Activated CD8-positive, alpha-beta memory T cell treated with anti-CD3 and anti-CD28 coated beads, Interleukin-2, amount 10 ng/mL, durations not matched to agents 7 days and 5 days (primary cell): Measurements from ENCODE around the gene AUTS2. TPM values are rescaled to one million over a fixed set of nuclear protein-coding genes. Genes with fewer than 3 reads are reported as not detected.

ENCODE experiments used
- ATAC-seq: fragments of 150-1000 bp; cut with Tn5 transposase; one replicate; pipeline ENCODE4 v1.10.0; 2021; ENCODE audit warnings: moderate library complexity
- CTCF ChIA-PET: fragments of 350-600 bp; sonication (Branson Sonifier 250); formaldehyde crosslinking; loops from one replicate; lab custom pipeline; 2021; ENCODE audit warnings: antibody characterized with exemption; lab: Charles Lee
- DNase-seq: peaks from one replicate; pipeline ENCODE4 v3.0.0-alpha.2; 2020
- H3K27ac Mint-ChIP-seq: one replicate; pipeline ENCODE4 v1.8.0; 2021; ENCODE audit warnings: mild to moderate bottlenecking, mixed read lengths
- H3K27me3 Mint-ChIP-seq: one replicate; pipeline ENCODE4 v1.8.0; 2021; ENCODE audit warnings: mixed read lengths
- H3K36me3 Mint-ChIP-seq: one replicate; pipeline ENCODE4 v1.8.0; 2021; ENCODE audit warnings: mild to moderate bottlenecking, mixed read lengths
- H3K4me1 Mint-ChIP-seq: one replicate; pipeline ENCODE4 v1.8.0; 2021; ENCODE audit warnings: mixed read lengths
- H3K4me3 Mint-ChIP-seq: one replicate; pipeline ENCODE4 v1.8.0; 2021; ENCODE audit warnings: mild to moderate bottlenecking, moderate library complexity, mixed read lengths
- H3K9me3 Mint-ChIP-seq: one replicate; pipeline ENCODE4 v1.8.0; 2022; ENCODE audit warnings: low read depth, mixed read lengths
- total RNA-seq, 2 experiments: library from RNA; stranded (reverse); gene quantifications; one replicate each; pipeline ENCODE4 v1.2.3, GENCODE V29; 2021

The AUTS2 gene
- total RNA-seq, 2 experiments from 2014 or later, result 9.5 to 24.4 TPM

GRCh38 chr7:69823151-69823744 lies 225.0 kb downstream of the AUTS2 start:
- DNase-seq (no peak), ATAC-seq (no peak)
- H3K9me3 Mint-ChIP-seq, result peaks cover 2% of the 10 kb centered on the region
- peaks cover 18% of the 10 kb centered on the region for H3K27me3 Mint-ChIP-seq
- H3K4me3 Mint-ChIP-seq, result no peak overlapping the region
- CTCF ChIA-PET, result no interaction called here
- H3K27ac Mint-ChIP-seq, result no peak overlapping the region
- peaks cover 5% of the 10 kb centered on the region for H3K4me1 Mint-ChIP-seq
- H3K36me3 Mint-ChIP-seq, result no peaks in the 10 kb centered on the region

DNA sequence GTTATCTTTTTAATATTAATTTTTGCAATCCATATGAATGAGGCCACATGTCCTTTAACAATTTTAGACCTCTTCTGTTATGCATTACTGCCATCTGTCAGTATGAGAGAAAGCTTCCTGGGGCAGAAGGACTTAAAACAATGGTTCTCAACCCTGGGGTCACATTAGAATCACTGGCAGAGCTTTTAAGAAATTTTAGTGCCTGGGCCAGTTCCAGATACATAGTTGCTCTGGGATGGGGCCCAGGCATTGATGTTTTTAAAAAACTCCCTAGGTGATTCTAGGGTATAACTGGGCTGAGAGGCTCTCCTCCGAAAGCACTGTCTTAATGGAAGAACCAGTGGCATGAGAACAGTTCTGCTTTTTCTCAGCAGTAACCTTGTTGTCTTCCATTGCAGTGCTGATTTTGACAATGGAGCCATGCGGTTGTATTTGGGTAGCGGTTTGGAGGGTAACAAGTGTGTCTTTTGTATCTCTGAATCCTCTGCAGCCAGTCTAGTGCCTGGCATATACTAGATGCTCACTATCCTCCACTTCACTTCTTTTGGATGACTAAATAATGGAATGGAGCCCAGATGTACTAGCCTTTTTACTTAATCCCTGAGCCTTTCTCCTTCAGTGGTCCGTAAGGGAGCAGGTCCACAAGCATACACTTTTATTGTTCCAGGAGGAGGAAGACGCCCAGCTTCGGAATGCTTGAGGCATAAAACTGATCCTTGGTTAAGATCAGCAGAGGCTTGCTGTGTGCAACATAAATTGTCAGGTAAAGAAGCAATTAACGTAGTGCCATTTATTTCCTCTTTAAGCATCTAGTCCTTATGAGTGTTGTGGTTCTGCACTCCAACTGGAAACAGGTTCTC lies 227.1 kb downstream of the AUTS2 start:
- no peak overlapping the region for H3K4me3 Mint-ChIP-seq
- H3K9me3 Mint-ChIP-seq, result peaks cover 2% of the 10 kb centered on the region
- CTCF ChIA-PET, result interaction anchor here (1.1 kb wide), 1 partner anchor 9 kb away, joined by 3 read pairs; no protein-coding TSS in a partner anchor
- H3K4me1 Mint-ChIP-seq, result peaks cover 5% of the 10 kb centered on the region
- no peak overlapping the region for H3K27ac Mint-ChIP-seq
- no peaks in the 10 kb centered on the region for H3K36me3 Mint-ChIP-seq
- ATAC-seq, result no peak
- peaks cover 23% of the 10 kb centered on the region for H3K27me3 Mint-ChIP-seq
- DNase-seq, result no peak

DNA sequence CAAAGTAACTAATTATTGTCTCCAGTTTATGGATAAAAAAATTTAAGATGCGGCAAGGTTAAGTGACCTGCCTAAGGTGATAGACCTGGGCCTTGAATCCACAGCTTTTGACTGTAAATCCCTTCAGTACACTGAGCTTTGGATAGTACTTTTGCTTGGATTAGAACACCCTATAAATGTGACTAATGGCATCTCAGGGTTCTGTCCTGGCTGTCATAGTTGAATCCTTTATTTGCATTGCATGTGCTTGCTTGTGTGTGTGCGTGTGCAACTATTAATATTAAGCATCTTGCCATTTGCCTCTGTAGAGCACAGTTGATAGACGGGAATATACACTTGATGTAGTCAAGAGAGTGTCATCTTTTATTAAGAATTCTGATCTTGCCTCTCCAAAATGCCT lies 228.0 kb downstream of the AUTS2 start:
- Mint-ChIP-seq H3K9me3 (no peaks in the 10 kb centered on the region), H3K27ac (no peak overlapping the region), H3K27me3 (peaks cover 23% of the 10 kb centered on the region), H3K36me3 (no peaks in the 10 kb centered on the region), H3K4me1 (peaks cover 5% of the 10 kb centered on the region), H3K4me3 (no peak overlapping the region)
- DNase-seq, result no peak
- CTCF ChIA-PET, result no interaction called here
- ATAC-seq, result no peak

- Mint-ChIP-seq H3K27me3 (peaks cover 23% of the 10 kb centered on the region), H3K9me3 (no peaks in the 10 kb centered on the region), H3K4me1 (peaks cover 5% of the 10 kb centered on the region), H3K4me3 (no peak overlapping the region), H3K27ac (no peak overlapping the region), H3K36me3 (no peaks in the 10 kb centered on the region)
- ATAC-seq (no peak), DNase-seq (no peak)
- CTCF ChIA-PET, result no interaction called here
Measured at GRCh38 chr7:69827140-69827539, 228.9 kb downstream of the AUTS2 start.

DNA sequence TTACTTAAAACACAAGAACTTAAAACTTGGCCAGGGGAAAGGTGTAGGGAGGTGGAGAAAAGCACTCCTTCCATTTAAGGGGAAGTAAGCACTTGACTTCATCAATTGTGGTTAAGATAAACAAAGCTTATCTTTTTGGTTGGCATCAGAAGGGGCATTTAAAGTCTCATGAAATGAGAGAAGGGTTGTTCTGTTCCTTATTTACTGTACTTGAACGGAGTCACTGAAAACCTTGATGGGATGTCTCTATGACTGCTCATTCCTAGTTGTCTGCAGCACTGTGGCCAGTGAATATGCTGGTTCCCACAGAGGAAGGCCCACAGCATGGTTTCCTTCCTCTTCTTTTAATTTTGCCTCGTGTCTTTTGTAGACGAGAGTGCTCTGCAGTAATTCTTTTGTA lies 229.3 kb downstream of the AUTS2 start:
- Mint-ChIP-seq H3K4me1 (peaks cover 5% of the 10 kb centered on the region), H3K9me3 (no peaks in the 10 kb centered on the region), H3K27ac (no peak overlapping the region), H3K27me3 (peaks cover 23% of the 10 kb centered on the region), H3K36me3 (no peaks in the 10 kb centered on the region), H3K4me3 (no peak overlapping the region)
- CTCF ChIA-PET, result no interaction called here
- ATAC-seq, result no peak
- no peak for DNase-seq

- CTCF ChIA-PET, result no interaction called here
- peaks cover 14% of the 10 kb centered on the region for H3K27me3 Mint-ChIP-seq
- H3K9me3 Mint-ChIP-seq, result no peaks in the 10 kb centered on the region
- ATAC-seq, result no peak
- no peak overlapping the region for H3K4me3 Mint-ChIP-seq
- H3K4me1 Mint-ChIP-seq, result no peaks in the 10 kb centered on the region
- H3K36me3 Mint-ChIP-seq, result no peaks in the 10 kb centered on the region
- DNase-seq, result no peak
- no peak overlapping the region for H3K27ac Mint-ChIP-seq
Measured at GRCh38 chr7:69832356-69832755, 234.1 kb downstream of the AUTS2 start.

GRCh38 chr7:69833964-69834363 lies 235.7 kb downstream of the AUTS2 start:
- Mint-ChIP-seq H3K27me3 (peaks cover 5% of the 10 kb centered on the region), H3K9me3 (no peaks in the 10 kb centered on the region), H3K36me3 (no peaks in the 10 kb centered on the region), H3K27ac (no peak overlapping the region), H3K4me3 (no peak overlapping the region), H3K4me1 (no peaks in the 10 kb centered on the region)
- ATAC-seq (no peak), DNase-seq (no peak)
- CTCF ChIA-PET, result no interaction called here

- ATAC-seq (no peak), DNase-seq (no peak)
- H3K9me3 Mint-ChIP-seq, result no peaks in the 10 kb centered on the region
- no peaks in the 10 kb centered on the region for H3K36me3 Mint-ChIP-seq
- H3K27ac Mint-ChIP-seq, result no peak overlapping the region
- CTCF ChIA-PET, result no interaction called here
- H3K4me3 Mint-ChIP-seq, result no peak overlapping the region
- H3K27me3 Mint-ChIP-seq, result peaks cover 6% of the 10 kb centered on the region
- no peaks in the 10 kb centered on the region for H3K4me1 Mint-ChIP-seq
Measured at GRCh38 chr7:69836702-69837101, 238.4 kb downstream of the AUTS2 start.

DNA sequence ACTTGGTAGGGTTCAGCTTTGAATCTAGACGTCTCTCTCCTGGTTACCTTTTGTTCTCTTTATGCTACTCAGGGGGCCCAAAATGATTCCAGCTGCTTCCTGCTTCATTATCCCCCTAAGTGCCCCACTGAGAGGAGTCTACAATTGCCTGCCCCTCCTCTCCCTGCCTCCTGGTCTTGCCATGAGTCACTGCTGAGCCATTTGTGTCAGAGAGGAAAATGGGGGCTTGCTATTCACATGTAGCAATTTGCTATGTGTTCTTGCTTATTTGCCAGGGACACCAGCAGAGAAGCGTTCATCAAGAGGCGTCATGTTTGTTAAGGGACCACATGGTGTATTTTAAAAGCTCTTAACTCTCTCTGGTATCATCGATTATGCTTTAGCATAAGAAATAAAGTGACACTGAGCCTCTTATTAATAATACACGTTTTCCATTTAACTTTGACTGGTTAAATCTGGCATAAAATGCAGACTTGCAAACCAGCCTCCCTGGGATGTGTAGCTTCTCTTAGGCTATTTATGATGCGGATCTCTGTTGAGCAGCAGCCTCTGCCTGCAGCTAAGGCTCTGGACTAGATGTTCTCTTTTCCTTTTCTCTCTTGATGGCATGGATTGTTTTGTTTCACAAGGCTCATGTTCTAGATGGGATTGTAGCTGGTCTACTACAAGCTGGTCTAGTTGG lies 239.3 kb downstream of the AUTS2 start:
- H3K27me3 Mint-ChIP-seq, result peaks cover 6% of the 10 kb centered on the region
- ATAC-seq, result no peak
- no peak for DNase-seq

DNA sequence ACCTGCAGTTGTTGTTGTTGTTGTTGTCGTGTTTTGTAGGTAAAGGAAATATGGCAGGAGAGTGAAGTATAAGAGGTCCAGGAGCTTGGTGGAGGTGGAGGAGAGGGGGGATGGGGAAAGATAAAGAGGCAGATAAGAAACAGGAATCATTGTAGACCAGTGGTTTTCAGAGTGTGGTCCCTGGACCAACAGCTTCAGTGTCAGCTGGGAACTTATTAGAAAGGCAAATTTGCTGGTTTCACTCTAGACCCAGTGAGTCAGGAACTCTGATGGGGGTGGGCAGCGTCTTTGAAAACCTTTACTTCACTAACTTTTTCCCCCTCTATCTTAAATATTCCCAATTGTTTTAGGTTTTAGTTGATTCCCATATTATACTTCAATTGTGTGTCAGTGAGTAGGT lies 241.5 kb downstream of the AUTS2 start:
- Mint-ChIP-seq H3K36me3 (no peaks in the 10 kb centered on the region), H3K27ac (no peak overlapping the region), H3K9me3 (no peaks in the 10 kb centered on the region), H3K27me3 (peaks cover 6% of the 10 kb centered on the region), H3K4me3 (no peak overlapping the region), H3K4me1 (no peaks in the 10 kb centered on the region)
- no peak for DNase-seq
- no peak for ATAC-seq
- CTCF ChIA-PET, result no interaction called here

More for the DNA sequence above, 239.3 kb downstream of the AUTS2 start:
- Mint-ChIP-seq H3K36me3 (no peaks in the 10 kb centered on the region), H3K4me1 (no peaks in the 10 kb centered on the region), H3K4me3 (no peak overlapping the region), H3K27ac (no peak overlapping the region), H3K9me3 (no peaks in the 10 kb centered on the region)
- CTCF ChIA-PET, result no interaction called here

DNA sequence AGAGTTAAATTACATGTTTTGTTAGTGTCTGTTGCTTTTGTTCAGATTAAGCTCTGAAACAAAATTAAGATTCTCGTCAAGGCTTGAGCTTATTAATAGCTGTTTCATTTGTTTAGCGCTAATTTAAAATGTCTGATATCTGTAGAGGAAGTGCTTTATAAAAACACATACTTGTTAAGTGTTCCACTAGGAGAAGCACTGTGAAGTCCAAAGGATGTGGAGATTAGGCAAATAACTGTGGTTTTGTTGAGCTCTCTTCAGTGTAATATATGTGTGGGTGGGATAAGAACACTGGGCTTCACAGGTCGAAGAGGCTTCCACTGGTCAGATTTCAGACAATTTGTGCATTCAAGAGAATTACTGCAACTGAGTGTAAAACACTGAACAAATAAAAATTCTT lies 242.0 kb downstream of the AUTS2 start:
- Mint-ChIP-seq H3K27me3 (peaks cover 6% of the 10 kb centered on the region), H3K4me3 (no peak overlapping the region), H3K27ac (no peak overlapping the region), H3K36me3 (no peaks in the 10 kb centered on the region), H3K4me1 (no peaks in the 10 kb centered on the region), H3K9me3 (no peaks in the 10 kb centered on the region)
- ATAC-seq, result no peak
- no peak for DNase-seq
- CTCF ChIA-PET, result no interaction called here

- Mint-ChIP-seq H3K27ac (no peak overlapping the region), H3K27me3 (peaks cover 6% of the 10 kb centered on the region), H3K36me3 (no peaks in the 10 kb centered on the region), H3K4me1 (no peaks in the 10 kb centered on the region), H3K4me3 (no peak overlapping the region), H3K9me3 (no peaks in the 10 kb centered on the region)
- DNase-seq, result no peak
- no peak for ATAC-seq
- CTCF ChIA-PET, result no interaction called here
Measured at GRCh38 chr7:69843653-69844052, 245.4 kb downstream of the AUTS2 start.

- no peak for DNase-seq
- peaks cover 6% of the 10 kb centered on the region for H3K27me3 Mint-ChIP-seq
- H3K27ac Mint-ChIP-seq, result no peak overlapping the region
- no peaks in the 10 kb centered on the region for H3K36me3 Mint-ChIP-seq
- no peak overlapping the region for H3K4me3 Mint-ChIP-seq
- ATAC-seq, result no peak
- H3K9me3 Mint-ChIP-seq, result no peaks in the 10 kb centered on the region
- no peaks in the 10 kb centered on the region for H3K4me1 Mint-ChIP-seq
- CTCF ChIA-PET, result no interaction called here
Measured at GRCh38 chr7:69844264-69844868, 246.1 kb downstream of the AUTS2 start.
